ENCODE measurements around the gene ELL2. TPM values are rescaled to one million over a fixed set of nuclear protein-coding genes. Genes with fewer than 3 reads are reported as not detected.

Gene ELL2
- polyA plus RNA-seq, 3 donors: 3.1 to 8.1 (median 5.8) TPM

DNA sequence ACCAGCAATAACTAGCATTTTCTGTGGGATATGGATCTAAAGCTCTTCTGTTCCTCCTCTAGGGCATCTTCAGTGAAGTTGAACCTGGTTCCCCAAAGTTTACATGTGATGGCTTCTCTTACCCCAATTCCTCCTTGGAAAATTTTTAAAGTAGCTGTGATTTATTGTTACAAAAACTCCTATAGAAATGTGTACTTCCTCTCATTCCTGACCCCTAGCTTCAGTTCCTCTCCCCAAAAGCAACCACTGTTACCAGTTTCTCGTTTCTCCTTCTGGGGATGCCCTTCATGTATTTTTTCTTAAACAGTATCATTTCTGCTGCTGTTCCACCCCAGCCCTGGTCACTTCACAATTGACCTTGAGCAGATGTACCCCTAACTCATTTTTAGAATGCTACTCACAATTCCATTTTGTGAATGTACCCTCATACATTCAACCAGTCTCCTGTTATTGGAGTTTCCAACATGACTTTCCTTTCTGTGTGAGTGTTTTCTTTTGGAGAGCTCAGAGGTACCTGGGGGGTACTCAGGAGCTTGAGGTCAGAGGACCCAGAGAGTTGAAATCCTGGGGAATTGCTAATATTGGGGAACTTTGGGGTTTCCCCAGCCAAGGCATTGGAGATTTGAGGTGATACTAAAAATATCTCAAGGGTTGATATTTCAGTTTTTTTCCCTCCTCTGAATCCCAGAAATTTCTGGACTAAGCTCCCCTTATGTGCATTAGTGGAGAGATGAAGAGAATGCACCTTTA, 120.5 kb downstream of the ELL2 start:
- peaks cover 70 to 74% of the 10 kb centered on the region in 2 donors for H3K4me1 ChIP-seq (ENCODE audit: control insufficient read depth in 1 of 2, insufficient read depth in 2 of 2, low read length in 2 of 2)
- no peaks in the 10 kb centered on the region for H3K9me3 ChIP-seq (replicated peaks in 1 of 2; ENCODE audit: control insufficient read depth in 1 of 2, insufficient read depth in 1 of 2, low read length in 2 of 2)
- WGBS (ENCODE audit: insufficient coverage): 0% methylated on average over 1 of the region's 1 CpG
- no peaks in the 10 kb centered on the region for H3K36me3 ChIP-seq (replicated peaks in 1 of 2; ENCODE audit: control insufficient read depth in 1 of 2, insufficient read depth in 2 of 2, low read length in 2 of 2)
- intact Hi-C loops (cut with micrococcal nuclease): loop anchor here in 1 of 2 donors (5.0 kb wide), 1 partner anchor 34 kb away; no protein-coding TSS in a partner anchor
- peak in 2 of 3 donors; percentile 65 to 69 for DNase-seq
- no peaks in the 10 kb centered on the region for H3K36me3 Mint-ChIP-seq
- no peaks in the 10 kb centered on the region for H3K27me3 ChIP-seq (ENCODE audit: control insufficient read depth in 2 of 2, insufficient read depth in 2 of 2, low read length in 2 of 2)
- peaks cover 80% of the 10 kb centered on the region for H3K4me1 Mint-ChIP-seq
- peak overlapping the region; percentile 47 for H3K4me2 ChIP-seq (replicated peaks; ENCODE audit: extremely low read depth, low read length, poor library complexity, severe bottlenecking)
- H3K9ac ChIP-seq (ENCODE audit: insufficient read depth, low read length, poor library complexity, severe bottlenecking): no peak overlapping the region
- H2AFZ ChIP-seq (ENCODE audit: insufficient read depth, low read depth, low read length, poor library complexity, severe bottlenecking): no peak overlapping the region
- peak overlapping the region in 1 of 2 donors; percentile 46 for H3K4me3 Mint-ChIP-seq
- peak overlapping the region in 1 of 3 experiments; percentile 41 for H3K4me3 ChIP-seq (replicated peaks in 1 of 3; ENCODE audit: low read depth in 2 of 3, low read length in 3 of 3)
- H3K27ac Mint-ChIP-seq: peak overlapping the region; percentile 89 to 98 (median 96)
- H3K27ac ChIP-seq (ENCODE audit: low read depth in 1 of 2, low read length in 2 of 2): peak overlapping the region; percentile 31 to 82
- H3K9me3 Mint-ChIP-seq: peaks cover 0 to 3% (median 0%) of the 10 kb centered on the region in 7 donors
- TF ChIP-seq, protein P1, sequence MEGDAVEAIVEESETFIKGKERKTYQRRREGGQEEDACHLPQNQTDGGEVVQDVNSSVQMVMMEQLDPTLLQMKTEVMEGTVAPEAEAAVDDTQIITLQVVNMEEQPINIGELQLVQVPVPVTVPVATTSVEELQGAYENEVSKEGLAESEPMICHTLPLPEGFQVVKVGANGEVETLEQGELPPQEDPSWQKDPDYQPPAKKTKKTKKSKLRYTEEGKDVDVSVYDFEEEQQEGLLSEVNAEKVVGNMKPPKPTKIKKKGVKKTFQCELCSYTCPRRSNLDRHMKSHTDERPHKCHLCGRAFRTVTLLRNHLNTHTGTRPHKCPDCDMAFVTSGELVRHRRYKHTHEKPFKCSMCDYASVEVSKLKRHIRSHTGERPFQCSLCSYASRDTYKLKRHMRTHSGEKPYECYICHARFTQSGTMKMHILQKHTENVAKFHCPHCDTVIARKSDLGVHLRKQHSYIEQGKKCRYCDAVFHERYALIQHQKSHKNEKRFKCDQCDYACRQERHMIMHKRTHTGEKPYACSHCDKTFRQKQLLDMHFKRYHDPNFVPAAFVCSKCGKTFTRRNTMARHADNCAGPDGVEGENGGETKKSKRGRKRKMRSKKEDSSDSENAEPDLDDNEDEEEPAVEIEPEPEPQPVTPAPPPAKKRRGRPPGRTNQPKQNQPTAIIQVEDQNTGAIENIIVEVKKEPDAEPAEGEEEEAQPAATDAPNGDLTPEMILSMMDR (IDR thresholded peaks at IDR 0.05): no peak
- peaks cover 0 to 2% (median 2%) of the 10 kb centered on the region in 3 donors for H3K27me3 Mint-ChIP-seq (ENCODE audit: low read depth in 3 of 3)
- H4K20me1 ChIP-seq (ENCODE audit: insufficient read depth, low read length): no peaks in the 10 kb centered on the region
- peaks cover 7% of the 10 kb centered on the region for H3K79me2 ChIP-seq (ENCODE audit: insufficient read depth, low read length)

DNA sequence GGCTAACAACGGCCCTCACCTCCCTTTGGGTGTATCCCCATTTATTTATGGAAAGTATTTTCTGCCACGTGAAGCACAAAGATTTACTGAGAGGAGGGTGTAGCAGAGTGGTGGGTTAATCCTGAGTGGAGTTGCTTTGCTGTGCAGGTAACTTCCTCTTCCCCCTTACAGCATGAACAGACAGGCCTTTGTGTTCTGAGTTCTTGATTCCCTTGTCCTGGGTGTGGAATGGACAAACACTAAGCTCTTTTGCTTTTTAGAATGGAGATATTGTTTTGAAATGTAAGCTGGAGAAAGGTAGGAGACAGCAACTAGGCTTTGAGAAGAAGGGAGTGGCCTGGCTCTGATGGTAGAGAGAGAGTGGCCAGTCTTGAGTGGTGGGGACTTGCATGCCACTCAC, 122.0 kb downstream of the ELL2 start:
- peaks cover 83% of the 10 kb centered on the region for H3K4me1 Mint-ChIP-seq
- no peaks in the 10 kb centered on the region for H3K27me3 ChIP-seq (ENCODE audit: control insufficient read depth in 2 of 2, insufficient read depth in 2 of 2, low read length in 2 of 2)

More for the DNA sequence above, 122.0 kb downstream of the ELL2 start:
- H3K9me3 ChIP-seq (replicated peaks in 1 of 2; ENCODE audit: control insufficient read depth in 1 of 2, insufficient read depth in 1 of 2, low read length in 2 of 2): no peaks in the 10 kb centered on the region
- peaks cover 8% of the 10 kb centered on the region for H3K79me2 ChIP-seq (ENCODE audit: insufficient read depth, low read length)
- Mint-ChIP-seq H3K9me3 (peaks cover 0 to 3% (median 0%) of the 10 kb centered on the region in 7 donors), H3K36me3 (no peaks in the 10 kb centered on the region), H3K27me3 (ENCODE audit: low read depth in 3 of 3) (peaks cover 0 to 2% (median 2%) of the 10 kb centered on the region in 3 donors), H3K4me3 (no peak overlapping the region), H3K27ac (peak overlapping the region in 4 of 7 donors; percentile 18 to 97 (median 88))
- peaks cover 78 to 82% of the 10 kb centered on the region in 2 donors for H3K4me1 ChIP-seq (ENCODE audit: control insufficient read depth in 1 of 2, insufficient read depth in 2 of 2, low read length in 2 of 2)
- H3K4me3 ChIP-seq (replicated peaks in 1 of 3; ENCODE audit: low read depth in 2 of 3, low read length in 3 of 3): no peak overlapping the region
- no peak overlapping the region for H2AFZ ChIP-seq (ENCODE audit: insufficient read depth, low read depth, low read length, poor library complexity, severe bottlenecking)
- TF ChIP-seq, protein P1 (IDR thresholded peaks at IDR 0.05): no peak
- intact Hi-C loops (cut with micrococcal nuclease): loop anchor here in 1 of 2 donors (5.0 kb wide), 1 partner anchor 32 kb away; no protein-coding TSS in a partner anchor
- DNase-seq: no peak
- no peak overlapping the region for H3K4me2 ChIP-seq (replicated peaks; ENCODE audit: extremely low read depth, low read length, poor library complexity, severe bottlenecking)
- no peaks in the 10 kb centered on the region for H4K20me1 ChIP-seq (ENCODE audit: insufficient read depth, low read length)
- H3K9ac ChIP-seq (ENCODE audit: insufficient read depth, low read length, poor library complexity, severe bottlenecking): no peak overlapping the region
- peak overlapping the region in 1 of 2 donors; percentile 47 for H3K27ac ChIP-seq (ENCODE audit: low read depth in 1 of 2, low read length in 2 of 2)
- H3K36me3 ChIP-seq (replicated peaks in 1 of 2; ENCODE audit: control insufficient read depth in 1 of 2, insufficient read depth in 2 of 2, low read length in 2 of 2): no peaks in the 10 kb centered on the region
- no CpG with 5 or more reads among the region's 2 CpGs for WGBS (ENCODE audit: insufficient coverage)
